Body of pancreas (tissue), 4 donors: ENCODE data around the gene MGAT5. TPM values are rescaled to one million over a fixed set of nuclear protein-coding genes. Genes with fewer than 3 reads are reported as not detected.

Source experiments
- ATAC-seq: fragments of 150-250 bp; one replicate; pipeline ENCODE4 v1.9.1; 2016
- DNase-seq, 4 donors: peaks; one replicate each; pipeline ENCODE4 v3.0.0-alpha.2; 2019
- H3K27ac ChIP-seq, 4 donors: fragments of 200-600 bp; sonication (generic); 1 replicate in 3 of 4; 2 replicates in 1 of 4; pipeline versions ENCODE4 v1.5.1 to v1.6.1; 2016 to 2019; ENCODE audit warnings: mild to moderate bottlenecking in 1 of 4, mixed read lengths in 1 of 4, moderate library complexity in 1 of 4
- H3K27me3 ChIP-seq, 2 donors: fragments of 200-600 bp; sonication (generic); one replicate each; pipeline ENCODE4 v1.6.0; 2016; ENCODE audit warnings: mild to moderate bottlenecking in 1 of 2
- H3K36me3 ChIP-seq, 2 donors: fragments of 200-600 bp; sonication (generic); replicated peaks in 1 of 2; 2 replicates each; pipeline ENCODE4 v1.5.1; 2016; ENCODE audit warnings: low read depth in 2 of 2; ENCODE audit not compliant: insufficient read depth in 1 of 2
- H3K4me1 ChIP-seq: fragments of 200-600 bp; sonication (generic); one replicate; pipeline ENCODE4 v1.6.0; 2016
- H3K4me3 ChIP-seq, 2 donors: fragments of 200-600 bp; sonication (generic); 1 replicate in 1 of 2; 2 replicates in 1 of 2; pipeline ENCODE4 v1.5.1; 2016 to 2019
- H3K9me3 ChIP-seq, 3 donors: fragments of 200-600 bp; sonication (generic); 1 replicate in 2 of 3; 2 replicates in 1 of 3; pipeline ENCODE4 v1.5.1; 2016
- POLR2A ChIP-seq, 3 donors: fragments of 450-650 bp; IDR thresholded peaks; one replicate each; pipeline ENCODE4 v1.6.1; 2016; ENCODE audit warnings: antibody characterized with exemption in 3 of 3, mild to moderate bottlenecking in 2 of 3
- WGBS, 2 donors: methylation state at CpG; one replicate each; pipeline ENCODE4 v1.1.5; 2017; 5-methylcytosine and 5-hydroxymethylcytosine counted together
- intact Hi-C: fragments of 100-400 bp; cut with DNase I; formaldehyde crosslinking; loops from one replicate; pipeline ENCODE4 v1.15.1; 2023
- total RNA-seq, 2 donors: library from RNA; depleted of rRNA; stranded (reverse); fragments of >200 nt; gene quantifications; one replicate each; pipeline ENCODE4 v1.1.0, GENCODE V29; 2016
- TF ChIP-seq, protein P1 (sequence below), 7 experiments: fragments of 450-650 bp in 4 of 7; fragments of 200-600 bp in 3 of 7; sonication (generic) in 3 of 7; IDR thresholded peaks; one replicate each; pipeline ENCODE4 v1.5.1; 2016 to 2019; ENCODE audit warnings: antibody characterized with exemption in 7 of 7

Gene MGAT5
- total RNA-seq, 2 donors from 2014 or later = 15.8 to 16.3 TPM

DNA sequence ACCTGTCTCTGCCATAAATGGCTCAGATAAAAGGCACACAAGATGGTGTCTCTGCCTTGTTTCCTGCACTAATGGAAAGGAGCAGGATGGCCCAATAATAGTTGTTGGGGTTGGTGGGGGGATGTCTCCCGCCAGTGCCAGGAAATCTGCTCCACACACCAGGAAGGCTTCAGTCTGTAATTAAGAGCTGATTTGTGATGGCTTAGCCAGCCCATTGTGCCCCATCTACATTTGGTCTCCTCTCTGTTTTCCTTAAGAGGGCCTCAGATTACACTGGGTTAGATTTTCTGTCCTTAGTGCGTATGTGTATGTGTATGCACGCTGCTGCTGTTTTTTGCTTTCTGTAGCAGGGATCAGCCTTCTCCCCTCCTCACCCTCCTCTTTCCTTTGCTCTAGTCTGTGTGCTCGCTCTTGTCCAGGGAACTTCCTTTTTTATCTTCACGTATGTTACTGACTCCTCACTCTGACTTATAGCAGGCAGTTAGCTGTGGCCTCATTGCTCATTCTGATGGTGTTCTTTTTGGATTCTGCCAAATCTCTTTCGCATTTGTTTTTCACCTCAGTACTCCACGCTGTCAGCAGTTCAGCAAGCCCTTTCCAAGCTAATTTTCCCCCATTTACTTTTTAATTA, 33.4 kb upstream of the MGAT5 start:
- Histone ChIP-seq H3K27me3 (no peaks in the 10 kb centered on the region), H3K27ac (no peak overlapping the region), H3K4me3 (no peak overlapping the region), H3K36me3 (no peaks in the 10 kb centered on the region), H3K4me1 (peaks cover 32% of the 10 kb centered on the region), H3K9me3 (no peaks in the 10 kb centered on the region)
- 88 to 97% methylated on average over 7 of the region's 7 CpGs for WGBS, 2 donors
- ATAC-seq = no peak
- DNase-seq = no peak
- intact Hi-C loops = no loop called here
- no peak for TF ChIP-seq POLR2A (IDR thresholded peaks at IDR 0.05)
- TF ChIP-seq, protein P1, sequence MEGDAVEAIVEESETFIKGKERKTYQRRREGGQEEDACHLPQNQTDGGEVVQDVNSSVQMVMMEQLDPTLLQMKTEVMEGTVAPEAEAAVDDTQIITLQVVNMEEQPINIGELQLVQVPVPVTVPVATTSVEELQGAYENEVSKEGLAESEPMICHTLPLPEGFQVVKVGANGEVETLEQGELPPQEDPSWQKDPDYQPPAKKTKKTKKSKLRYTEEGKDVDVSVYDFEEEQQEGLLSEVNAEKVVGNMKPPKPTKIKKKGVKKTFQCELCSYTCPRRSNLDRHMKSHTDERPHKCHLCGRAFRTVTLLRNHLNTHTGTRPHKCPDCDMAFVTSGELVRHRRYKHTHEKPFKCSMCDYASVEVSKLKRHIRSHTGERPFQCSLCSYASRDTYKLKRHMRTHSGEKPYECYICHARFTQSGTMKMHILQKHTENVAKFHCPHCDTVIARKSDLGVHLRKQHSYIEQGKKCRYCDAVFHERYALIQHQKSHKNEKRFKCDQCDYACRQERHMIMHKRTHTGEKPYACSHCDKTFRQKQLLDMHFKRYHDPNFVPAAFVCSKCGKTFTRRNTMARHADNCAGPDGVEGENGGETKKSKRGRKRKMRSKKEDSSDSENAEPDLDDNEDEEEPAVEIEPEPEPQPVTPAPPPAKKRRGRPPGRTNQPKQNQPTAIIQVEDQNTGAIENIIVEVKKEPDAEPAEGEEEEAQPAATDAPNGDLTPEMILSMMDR (IDR thresholded peaks at IDR 0.05) = no peak

DNA sequence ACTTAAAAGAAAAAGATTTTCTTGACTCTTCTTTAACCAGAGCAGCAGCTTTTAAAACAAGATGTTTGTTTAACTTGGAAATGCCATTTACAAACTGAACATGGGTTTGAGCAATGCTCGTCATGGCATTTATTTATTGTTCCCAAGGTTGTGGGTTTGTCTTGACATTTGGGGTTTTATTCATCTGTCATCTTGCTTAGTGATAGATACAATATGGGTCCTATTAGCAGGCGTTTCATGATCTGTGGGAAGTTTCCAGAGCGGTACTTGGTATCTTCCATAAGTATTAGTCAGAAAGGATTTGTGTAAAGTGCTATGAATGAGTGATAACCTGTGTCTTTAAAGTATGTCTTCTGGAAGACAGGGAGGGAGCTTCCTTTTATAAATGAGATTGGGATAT, 29.9 kb upstream of the MGAT5 start:
- no peak for TF ChIP-seq POLR2A (IDR thresholded peaks at IDR 0.05)
- TF ChIP-seq, protein P1 (IDR thresholded peaks at IDR 0.05) = no peak

DNA sequence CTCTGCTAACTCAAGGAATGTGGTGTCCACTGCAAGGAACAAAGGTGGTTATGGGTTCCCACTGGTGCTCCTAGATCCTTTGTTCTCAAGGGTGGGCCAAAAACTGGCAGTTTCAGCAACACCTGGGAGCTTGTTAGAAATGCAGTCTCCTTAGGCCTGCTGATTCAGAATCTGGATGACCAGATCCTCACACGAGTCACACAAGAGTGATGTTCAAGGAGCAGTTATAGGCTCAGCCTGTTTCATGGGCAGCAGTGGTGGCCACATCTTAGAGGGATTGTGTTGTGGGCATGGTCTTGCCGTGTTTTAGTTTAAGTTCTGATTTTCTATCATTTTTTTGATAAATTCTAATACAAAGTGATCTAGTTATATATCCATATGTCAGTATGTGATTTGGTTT, 28.7 kb upstream of the MGAT5 start:
- intact Hi-C loops = no loop called here
- Histone ChIP-seq H3K27ac (no peak overlapping the region), H3K27me3 (no peaks in the 10 kb centered on the region), H3K9me3 (no peaks in the 10 kb centered on the region), H3K4me3 (no peak overlapping the region), H3K36me3 (no peaks in the 10 kb centered on the region), H3K4me1 (no peaks in the 10 kb centered on the region)
- ATAC-seq (no peak), DNase-seq (no peak)
- WGBS, 2 donors = 93 to 98% methylated on average over 2 of the region's 2 CpGs
- no peak for TF ChIP-seq POLR2A (IDR thresholded peaks at IDR 0.05)
- TF ChIP-seq, protein P1 (IDR thresholded peaks at IDR 0.05) = no peak

More for the DNA sequence above, 29.9 kb upstream of the MGAT5 start:
- Histone ChIP-seq H3K27ac (no peak overlapping the region), H3K9me3 (no peaks in the 10 kb centered on the region), H3K4me3 (no peak overlapping the region), H3K36me3 (no peaks in the 10 kb centered on the region), H3K27me3 (no peaks in the 10 kb centered on the region), H3K4me1 (peaks cover 8% of the 10 kb centered on the region)
- DNase-seq (no peak), ATAC-seq (no peak)
- 85 to 86% methylated on average over 3 of the region's 3 CpGs for WGBS, 2 donors
- intact Hi-C loops = no loop called here

DNA sequence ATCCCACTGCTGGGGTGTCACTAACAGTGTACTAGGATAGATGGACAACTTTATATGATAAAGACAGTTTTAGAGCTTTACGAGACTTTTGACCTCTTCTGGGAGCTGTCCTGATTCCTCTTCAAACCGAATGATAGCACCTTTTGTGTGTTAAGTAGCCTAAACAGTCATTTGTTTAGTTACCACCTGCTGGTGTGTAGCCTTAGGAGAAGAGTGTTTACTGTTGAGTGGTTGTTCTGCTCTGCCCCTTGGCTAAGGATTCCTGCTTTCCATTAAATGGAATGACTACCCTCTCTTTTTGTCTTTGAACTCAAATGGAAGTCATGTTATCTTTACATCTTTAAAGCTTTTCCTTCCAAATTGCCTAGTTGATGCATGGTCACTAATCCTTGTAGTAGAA, 28.0 kb upstream of the MGAT5 start:
- WGBS, 2 donors = 71 to 77% methylated on average over 2 of the region's 2 CpGs
- TF ChIP-seq, protein P1 (IDR thresholded peaks at IDR 0.05) = no peak
- no peak for TF ChIP-seq POLR2A (IDR thresholded peaks at IDR 0.05)
- Histone ChIP-seq H3K27ac (no peak overlapping the region), H3K9me3 (no peaks in the 10 kb centered on the region), H3K27me3 (no peaks in the 10 kb centered on the region), H3K4me3 (no peak overlapping the region), H3K4me1 (no peaks in the 10 kb centered on the region), H3K36me3 (no peaks in the 10 kb centered on the region)
- intact Hi-C loops = no loop called here
- no peak for ATAC-seq
- DNase-seq = no peak

DNA sequence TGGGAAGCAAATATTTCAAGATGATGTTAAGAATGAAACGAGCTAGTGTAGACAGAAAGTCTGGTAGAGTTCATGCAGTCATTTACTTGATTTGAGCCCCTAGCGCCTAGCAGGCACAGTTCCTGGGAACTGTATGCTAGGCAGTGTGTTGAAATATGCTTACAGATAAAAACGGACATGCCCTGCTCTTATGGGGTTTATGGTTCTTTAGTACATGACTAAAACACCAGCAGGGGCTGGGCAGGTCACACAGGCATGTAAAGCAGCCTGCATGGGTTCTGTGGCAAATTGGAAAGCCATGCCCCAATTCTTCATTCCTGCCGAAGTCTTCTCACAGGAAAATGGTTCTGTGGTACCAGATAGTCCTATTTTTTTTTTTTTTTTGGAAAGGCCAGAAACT, 27.3 kb upstream of the MGAT5 start:
- no peak for ATAC-seq

More for the DNA sequence above, 27.3 kb upstream of the MGAT5 start:
- Histone ChIP-seq H3K27ac (no peak overlapping the region), H3K4me1 (no peaks in the 10 kb centered on the region), H3K36me3 (no peaks in the 10 kb centered on the region), H3K27me3 (no peaks in the 10 kb centered on the region), H3K9me3 (no peaks in the 10 kb centered on the region), H3K4me3 (no peak overlapping the region)
- 70 to 71% methylated on average over 4 of the region's 4 CpGs for WGBS, 2 donors
- intact Hi-C loops = no loop called here
- no peak for DNase-seq
- TF ChIP-seq POLR2A (IDR thresholded peaks at IDR 0.05) = no peak
- TF ChIP-seq, protein P1 (IDR thresholded peaks at IDR 0.05) = no peak
